T-helper 2 cell (primary cell): ENCODE measurements around the gene PDSS2.

Experiments
- DNase-seq, 5 experiments: peaks; one replicate each; pipeline versions ENCODE4 v3.0.0 to v3.0.0-alpha.2; 2012 to 2022

PDSS2 gene

DNA sequence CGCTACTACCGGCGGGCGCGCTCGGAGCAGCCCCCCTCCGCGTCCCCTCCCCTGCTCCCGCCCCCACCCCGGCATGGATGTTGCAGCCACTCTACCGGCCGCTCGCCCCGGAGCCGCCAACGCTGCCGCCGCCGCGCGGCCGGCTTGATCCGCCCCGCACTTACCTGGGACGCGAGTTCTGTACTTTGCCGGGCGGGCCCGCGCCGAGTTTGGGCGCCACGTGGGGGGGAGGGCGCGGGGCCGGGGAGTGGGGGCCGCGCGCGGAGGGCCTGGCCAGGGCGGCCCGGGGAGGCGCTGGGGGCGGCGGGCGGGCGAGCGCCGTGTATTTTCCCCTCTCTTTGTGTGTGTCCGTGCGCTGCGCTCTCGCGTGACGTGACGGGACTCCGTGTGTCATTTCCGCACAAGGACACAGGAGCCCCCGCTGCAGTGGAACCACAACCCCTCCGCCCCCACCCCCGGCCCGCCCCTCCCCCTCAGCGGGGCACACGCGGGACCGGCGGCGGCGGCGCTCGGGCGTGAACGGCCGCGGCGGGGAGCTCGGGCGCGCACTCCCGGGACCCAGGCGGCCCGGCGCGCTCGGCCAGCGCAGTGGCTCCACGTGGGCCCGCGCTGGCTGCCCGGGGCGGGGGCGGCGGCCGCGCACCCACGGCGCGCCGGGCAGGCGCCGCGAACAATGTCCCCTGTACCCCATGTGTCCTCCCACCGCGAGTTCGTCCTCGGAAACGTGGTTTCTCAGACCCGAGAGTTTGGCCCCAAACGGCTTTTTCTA, 344.3 kb downstream of the PDSS2 start, which contains the start of gene BEND3:
TSS of gene BEND3 (minus strand) at position 590 of the 769 bp plus-strand sequence. CDS start 16,230 bp downstream, outside the sequence.
- peak in 3 of 5 experiments; percentile 21 to 62 (median 22) for DNase-seq

DNA sequence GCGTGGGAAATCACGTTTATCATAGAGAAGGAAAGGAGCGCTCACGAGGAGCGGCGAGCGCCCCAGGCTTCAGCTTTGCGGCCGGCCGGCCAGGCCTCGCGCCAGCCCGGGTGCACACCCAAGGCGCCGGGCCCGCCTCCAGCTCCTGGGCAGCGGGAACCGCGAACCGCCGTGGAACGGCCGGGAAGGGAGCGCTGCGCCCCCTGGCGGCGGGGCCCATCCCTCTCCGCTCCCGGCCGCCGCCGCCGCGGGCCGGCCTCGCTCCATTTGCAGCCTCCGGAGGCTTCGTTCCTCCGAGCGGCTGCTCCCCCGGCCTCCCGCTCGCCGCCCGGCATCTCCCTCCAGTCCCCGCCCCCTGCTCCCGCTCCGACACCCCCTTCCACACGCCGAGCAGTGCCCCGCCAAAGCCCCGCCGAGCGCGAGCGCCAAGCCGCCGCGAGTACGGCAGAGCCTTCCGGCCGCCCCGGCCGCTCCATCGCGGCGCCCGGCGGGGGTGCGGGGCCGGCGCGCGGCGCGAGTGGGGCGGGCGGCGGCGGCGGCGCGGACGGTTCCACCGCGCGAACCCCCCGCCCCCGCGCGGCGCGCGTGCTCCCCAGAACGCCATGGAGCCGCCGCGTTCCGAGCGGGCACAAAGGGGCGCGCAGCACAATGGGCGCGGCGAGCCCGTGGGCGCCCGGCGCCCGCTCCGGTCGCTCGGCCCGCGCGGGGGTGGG, 345.0 kb downstream of the PDSS2 start:
- peak; percentile 48 to 80 (median 58) for DNase-seq

DNA sequence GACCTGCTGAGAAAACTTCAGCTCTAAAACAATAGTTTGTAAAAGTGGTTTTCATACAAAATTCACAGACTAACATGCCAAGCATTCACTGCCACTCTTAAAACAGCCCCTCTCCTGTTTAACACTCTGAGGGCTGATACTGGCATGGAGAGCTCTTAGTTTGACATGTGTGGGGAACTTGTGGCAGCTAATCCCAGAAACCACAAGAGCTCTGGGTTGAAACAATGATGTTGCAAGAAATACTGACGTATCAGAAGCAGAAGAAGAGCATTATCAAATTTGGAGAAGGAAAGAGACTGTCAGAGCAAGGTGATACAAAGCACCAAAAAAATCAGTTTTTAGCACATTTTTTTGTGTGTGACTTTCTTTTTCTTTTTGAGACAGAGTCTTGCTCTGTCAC, 349.2 kb downstream of the PDSS2 start:
- peak in 1 of 5 experiments; percentile 50 for DNase-seq

DNA sequence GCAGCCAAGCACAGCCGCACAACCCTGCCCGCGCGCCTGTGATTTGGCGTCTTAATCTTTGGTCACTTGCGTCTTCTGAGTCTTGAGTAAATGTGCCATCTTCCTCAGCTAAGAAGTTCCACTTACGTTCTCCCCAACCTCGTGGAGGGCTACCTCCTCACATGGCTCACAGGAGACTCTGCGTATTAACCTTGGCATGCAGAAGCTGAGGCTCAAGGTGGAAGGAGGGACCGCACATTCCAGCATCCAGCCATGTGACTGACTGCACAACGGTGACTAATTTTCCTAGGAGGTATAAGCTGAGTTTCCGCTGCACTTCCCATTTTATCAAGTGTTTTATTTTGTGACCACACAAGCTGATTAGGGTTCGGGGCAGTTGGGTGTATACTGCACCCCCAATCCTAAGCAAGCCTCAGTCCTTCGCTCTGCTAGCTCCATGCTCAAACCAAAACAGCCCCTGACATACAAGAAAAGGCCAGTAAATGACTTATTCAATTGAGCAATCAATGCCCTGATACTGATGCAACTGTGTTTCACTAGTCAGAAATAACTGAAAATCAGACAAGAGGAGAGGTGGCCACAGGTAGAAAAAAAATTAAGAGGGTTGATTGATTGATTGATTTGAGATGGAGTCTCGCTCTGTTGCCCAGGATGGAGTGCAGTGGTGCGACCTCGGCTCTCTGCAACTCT, 351.0 kb downstream of the PDSS2 start:
- no peak for DNase-seq

GRCh38 chr6:107107791-107108190, 351.6 kb downstream of the PDSS2 start:
- DNase-seq: no peak

DNA sequence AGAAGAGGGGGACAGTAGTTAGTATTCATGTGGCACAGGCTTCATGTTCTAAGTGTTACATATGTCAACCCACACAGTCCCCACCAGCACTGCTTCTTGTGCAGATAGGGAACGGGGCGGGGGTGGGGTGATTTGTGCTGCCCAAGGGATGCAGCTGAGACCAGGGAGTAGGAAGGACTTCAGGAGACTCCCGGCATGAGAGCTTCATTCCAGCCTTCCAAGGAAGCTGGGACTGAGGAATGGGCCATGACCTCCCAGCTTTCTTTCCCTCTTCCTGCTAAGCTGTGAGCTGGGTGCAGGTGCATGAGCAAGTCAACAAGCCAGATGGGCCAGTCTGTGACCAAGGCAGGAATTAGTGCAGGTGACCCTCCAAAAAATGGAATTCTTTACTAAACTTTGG, 353.2 kb downstream of the PDSS2 start:
- no peak for DNase-seq

DNA sequence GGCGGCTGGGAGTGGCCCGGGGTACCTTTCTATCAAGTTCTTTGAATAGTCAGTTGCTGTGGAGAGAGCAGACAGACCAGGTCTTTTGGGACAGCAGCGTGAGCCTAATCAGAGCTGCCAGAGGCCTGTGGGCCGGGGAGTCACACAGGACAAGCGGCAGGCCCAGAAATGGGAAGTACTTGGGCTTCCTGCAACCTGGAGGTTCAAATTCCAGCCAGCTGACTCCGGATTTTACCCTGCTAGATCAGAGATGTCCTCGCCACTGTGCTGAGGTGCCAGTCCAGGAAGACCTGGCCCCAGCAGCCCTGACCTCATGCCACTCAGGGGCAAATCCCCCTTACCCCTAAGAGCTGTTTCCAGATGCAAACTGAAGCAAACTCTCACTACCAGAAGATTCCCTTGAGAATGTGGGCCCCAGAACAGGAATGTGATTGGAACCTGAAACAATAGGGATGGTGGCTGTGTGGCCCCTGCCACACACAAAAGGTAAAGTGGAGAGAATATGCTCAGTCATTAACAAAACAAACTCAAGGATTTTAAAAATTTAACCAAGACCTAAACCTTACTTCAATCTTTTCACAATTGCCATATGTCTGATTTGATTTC, 353.8 kb downstream of the PDSS2 start:
- DNase-seq: no peak

- DNase-seq: no peak
Measured at GRCh38 chr6:107103082-107103481, 356.3 kb downstream of the PDSS2 start.
